Spleen (tissue), 11 donors: ENCODE measurements around the gene MYLK2. TPM values are rescaled to one million over a fixed set of nuclear protein-coding genes. Genes with fewer than 3 reads are reported as not detected.

Experiments used
- DNase-seq: peaks from one replicate; pipeline ENCODE4 v3.0.0-alpha.2; 2020
- H3K27ac ChIP-seq, 8 donors: fragments of 200-600 bp; sonication (generic) in 7 of 8; 1 replicate in 4 of 8; 2 replicates in 4 of 8; pipeline versions ENCODE4 v1.5.0 to v1.8.0; 2016 to 2021; ENCODE audit warnings: inconsistent platforms in 4 of 8, mild to moderate bottlenecking in 4 of 8, moderate library complexity in 1 of 8
- H3K27me3 ChIP-seq, 7 donors: fragments of 200-600 bp; sonication (generic) in 6 of 7; replicated peaks in 1 of 7; 1 replicate in 4 of 7; 2 replicates in 3 of 7; pipeline versions ENCODE4 v1.5.0 to v1.8.0; 2016 to 2021; ENCODE audit warnings: inconsistent platforms in 3 of 7, mild to moderate bottlenecking in 1 of 7
- H3K36me3 ChIP-seq, 6 donors: fragments of 200-600 bp; sonication (generic) in 5 of 6; 1 replicate in 4 of 6; 2 replicates in 2 of 6; pipeline versions ENCODE4 v1.5.0 to v1.8.0; 2016 to 2021; ENCODE audit warnings: inconsistent platforms in 2 of 6
- H3K4me1 ChIP-seq, 6 donors: fragments of 200-600 bp; sonication (generic) in 5 of 6; 1 replicate in 3 of 6; 2 replicates in 3 of 6; pipeline versions ENCODE4 v1.5.0 to v1.8.0; 2016 to 2021; ENCODE audit warnings: inconsistent platforms in 3 of 6
- H3K4me3 ChIP-seq, 8 donors: fragments of 200-600 bp; sonication (generic) in 7 of 8; 1 replicate in 4 of 8; 2 replicates in 4 of 8; pipeline versions ENCODE4 v1.5.0 to v1.8.0; 2016 to 2021; ENCODE audit warnings: inconsistent platforms in 4 of 8, mild to moderate bottlenecking in 4 of 8, moderate library complexity in 2 of 8
- H3K9me3 ChIP-seq, 8 donors: fragments of 200-600 bp; sonication (generic) in 7 of 8; 1 replicate in 4 of 8; 2 replicates in 4 of 8; pipeline versions ENCODE4 v1.5.0 to v1.8.0; 2016 to 2021; ENCODE audit warnings: inconsistent platforms in 4 of 8
- POLR2A ChIP-seq, 3 donors: fragments of 450-650 bp; IDR thresholded peaks; one replicate each; pipeline ENCODE4 v1.5.1; 2017; ENCODE audit warnings: antibody characterized with exemption in 3 of 3, mild to moderate bottlenecking in 1 of 3
- POLR2AphosphoS5 ChIP-seq, 3 donors: sonication (generic); formaldehyde crosslinking; IDR thresholded peaks; one replicate each; pipeline ENCODE4 v1.5.1; 2017; ENCODE audit warnings: antibody characterized with exemption in 3 of 3
- WGBS, 5 donors: extraction: QIAGEN DNeasy Blood & Tissue Kit in 3 of 5; methylation state at CpG; one replicate each; pipeline versions ENCODE4 v1.1.5 to v1.1.7; 2013 to 2018; 5-methylcytosine and 5-hydroxymethylcytosine counted together
- intact Hi-C: fragments of 100-400 bp; cut with DNase I; formaldehyde crosslinking; loops from one replicate; pipeline ENCODE4 v1.15.0; 2023; ENCODE audit warnings: low total_unique reads
- polyA plus RNA-seq, 3 donors: library from polyadenylated mRNA; stranded (reverse); fragments of 200-250 nt; gene quantifications; one replicate each; pipeline ENCODE4 v1.2.1, GENCODE V29; 2013
- total RNA-seq, 7 donors: library from RNA; depleted of rRNA in 3 of 7; stranded (reverse); fragments of >200 nt in 3 of 7; fragmentation: NEBNext Ultra II Directional in 4 of 7; extraction: Animal tissue kit (Norgen Biotek cat#: 25700) in 4 of 7; gene quantifications; one replicate each; pipeline versions ENCODE4 v1.1.0 to v1.2.1, GENCODE V29; 2016 to 2021
- TF ChIP-seq, protein P1 (sequence below), 11 experiments: fragments of 200-600 bp in 7 of 11; fragments of 450-650 bp in 4 of 11; sonication (generic) in 4 of 11; IDR thresholded peaks in 8 of 11; conservative IDR thresholded peaks in 3 of 11; 1 replicate in 7 of 11; 2 replicates in 4 of 11; pipeline versions ENCODE4 v1.4.0 to v1.8.0; 2016 to 2021; ENCODE audit warnings: antibody characterized with exemption in 11 of 11, inconsistent platforms in 4 of 11, mild to moderate bottlenecking in 1 of 11
- donor health status: healthy with polysubstance abuse.
- donor health status: DM: no; HTN: no; CAD: no; lungs with moderate emphysema.
- donor health status: DM: no; HTN: no; CAD: no.
- donor health status: Bipolar disorder and iron deficiency.
- donor health status: healthy.
- donor health status: DM: no; HTN: no; CAD: no.
- donor health status: DM: yes; HTN: yes; CAD: no.

The MYLK2 gene
- total and polyA plus RNA-seq, 10 donors, result 0.97 to 3.4 (median 2.0) TPM

DNA sequence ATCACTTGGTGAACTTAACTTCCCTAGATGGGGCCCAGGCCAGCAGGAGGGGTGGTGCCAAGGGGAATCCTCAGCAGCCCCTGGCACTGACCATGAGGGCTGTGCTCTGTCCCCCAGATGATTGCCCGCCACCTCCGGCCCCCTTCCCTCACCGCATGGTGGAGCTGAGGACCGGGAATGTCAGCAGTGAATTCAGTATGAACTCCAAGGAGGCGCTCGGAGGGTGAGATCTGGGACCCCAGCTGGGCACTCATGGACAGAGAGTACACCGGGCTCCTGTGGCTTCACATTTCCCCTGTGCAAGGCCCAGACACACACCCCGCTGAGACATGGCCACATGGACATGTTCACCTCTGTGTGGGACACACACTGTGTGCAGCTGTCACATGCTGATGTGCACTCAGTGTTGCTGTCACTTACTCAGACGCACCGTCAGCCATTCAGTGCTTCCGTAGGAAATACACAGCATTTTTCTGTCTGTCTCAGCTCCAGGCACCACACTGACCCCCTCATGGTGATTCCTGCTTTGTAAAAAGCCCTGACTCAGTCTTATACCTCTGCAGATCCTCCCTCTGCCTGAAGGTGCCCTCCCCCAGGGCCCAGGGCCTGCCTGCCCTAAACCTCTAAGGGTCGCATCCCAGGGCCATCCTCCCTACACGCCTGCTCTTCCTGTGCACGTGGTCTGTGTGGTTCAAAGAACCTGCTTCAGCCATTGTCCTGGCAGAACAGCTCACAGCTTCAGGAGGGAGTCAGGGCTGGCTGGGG, 4.4 kb downstream of the MYLK2 start:
- H3K9me3 ChIP-seq, result no peaks in the 10 kb centered on the region
- H3K4me3 ChIP-seq, result peak overlapping the region in 1 of 8 donors; percentile 2
- DNase-seq, result no peak
- peaks cover 3 to 31% (median 13%) of the 10 kb centered on the region in 6 donors for H3K4me1 ChIP-seq
- 53 to 68% (median 59%) methylated on average over 10 to 14 of the region's 14 CpGs for WGBS, 5 donors
- peaks cover 0 to 6% (median 0%) of the 10 kb centered on the region in 7 donors for H3K27me3 ChIP-seq
- H3K36me3 ChIP-seq, result no peaks in the 10 kb centered on the region
- H3K27ac ChIP-seq, result peak overlapping the region in 3 of 8 donors; percentile 1 to 48 (median 26)
- TF ChIP-seq POLR2AphosphoS5 (IDR thresholded peaks at IDR 0.05), result peak in 1 of 3 donors; percentile 22
- TF ChIP-seq POLR2A (IDR thresholded peaks at IDR 0.05), result no peak
- TF ChIP-seq, protein P1, sequence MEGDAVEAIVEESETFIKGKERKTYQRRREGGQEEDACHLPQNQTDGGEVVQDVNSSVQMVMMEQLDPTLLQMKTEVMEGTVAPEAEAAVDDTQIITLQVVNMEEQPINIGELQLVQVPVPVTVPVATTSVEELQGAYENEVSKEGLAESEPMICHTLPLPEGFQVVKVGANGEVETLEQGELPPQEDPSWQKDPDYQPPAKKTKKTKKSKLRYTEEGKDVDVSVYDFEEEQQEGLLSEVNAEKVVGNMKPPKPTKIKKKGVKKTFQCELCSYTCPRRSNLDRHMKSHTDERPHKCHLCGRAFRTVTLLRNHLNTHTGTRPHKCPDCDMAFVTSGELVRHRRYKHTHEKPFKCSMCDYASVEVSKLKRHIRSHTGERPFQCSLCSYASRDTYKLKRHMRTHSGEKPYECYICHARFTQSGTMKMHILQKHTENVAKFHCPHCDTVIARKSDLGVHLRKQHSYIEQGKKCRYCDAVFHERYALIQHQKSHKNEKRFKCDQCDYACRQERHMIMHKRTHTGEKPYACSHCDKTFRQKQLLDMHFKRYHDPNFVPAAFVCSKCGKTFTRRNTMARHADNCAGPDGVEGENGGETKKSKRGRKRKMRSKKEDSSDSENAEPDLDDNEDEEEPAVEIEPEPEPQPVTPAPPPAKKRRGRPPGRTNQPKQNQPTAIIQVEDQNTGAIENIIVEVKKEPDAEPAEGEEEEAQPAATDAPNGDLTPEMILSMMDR (IDR thresholded peaks at IDR 0.05 in 8 of 11, conservative IDR thresholded peaks at IDR 0.05 in 3 of 11), result no peak
- intact Hi-C loops, result no loop called here

GRCh38 chr20:31824125-31824485, 4.9 kb downstream of the MYLK2 start:
- TF ChIP-seq POLR2A (IDR thresholded peaks at IDR 0.05) (no peak), POLR2AphosphoS5 (IDR thresholded peaks at IDR 0.05) (no peak)
- TF ChIP-seq, protein P1 (IDR thresholded peaks at IDR 0.05 in 8 of 11, conservative IDR thresholded peaks at IDR 0.05 in 3 of 11), result no peak
- H3K36me3 ChIP-seq, result no peaks in the 10 kb centered on the region
- WGBS, 5 donors, result 81 to 100% (median 90%) methylated on average over 3 to 4 of the region's 4 CpGs
- peaks cover 0 to 6% (median 0%) of the 10 kb centered on the region in 7 donors for H3K27me3 ChIP-seq
- intact Hi-C loops, result no loop called here
- DNase-seq, result no peak
- no peaks in the 10 kb centered on the region for H3K9me3 ChIP-seq
- peaks cover 3 to 36% (median 13%) of the 10 kb centered on the region in 6 donors for H3K4me1 ChIP-seq
- peak overlapping the region in 2 of 8 donors; percentile 26 to 48 for H3K27ac ChIP-seq
- H3K4me3 ChIP-seq, result peak overlapping the region in 1 of 8 donors; percentile 2

GRCh38 chr20:31824554-31825313, 5.6 kb downstream of the MYLK2 start:
- peaks cover 0 to 6% (median 0%) of the 10 kb centered on the region in 7 donors for H3K27me3 ChIP-seq
- H3K27ac ChIP-seq, result peak overlapping the region in 2 of 8 donors; percentile 26 to 48
- intact Hi-C loops, result no loop called here
- 77 to 92% (median 80%) methylated on average over 14 of the region's 14 CpGs for WGBS, 5 donors
- H3K4me3 ChIP-seq, result peak overlapping the region in 1 of 8 donors; percentile 2
- no peak for DNase-seq
- H3K9me3 ChIP-seq, result no peaks in the 10 kb centered on the region
- no peaks in the 10 kb centered on the region for H3K36me3 ChIP-seq
- TF ChIP-seq POLR2AphosphoS5 (IDR thresholded peaks at IDR 0.05), result no peak
- TF ChIP-seq POLR2A (IDR thresholded peaks at IDR 0.05), result no peak
- TF ChIP-seq, protein P1 (IDR thresholded peaks at IDR 0.05 in 8 of 11, conservative IDR thresholded peaks at IDR 0.05 in 3 of 11), result no peak
- peaks cover 3 to 42% (median 13%) of the 10 kb centered on the region in 6 donors for H3K4me1 ChIP-seq

DNA sequence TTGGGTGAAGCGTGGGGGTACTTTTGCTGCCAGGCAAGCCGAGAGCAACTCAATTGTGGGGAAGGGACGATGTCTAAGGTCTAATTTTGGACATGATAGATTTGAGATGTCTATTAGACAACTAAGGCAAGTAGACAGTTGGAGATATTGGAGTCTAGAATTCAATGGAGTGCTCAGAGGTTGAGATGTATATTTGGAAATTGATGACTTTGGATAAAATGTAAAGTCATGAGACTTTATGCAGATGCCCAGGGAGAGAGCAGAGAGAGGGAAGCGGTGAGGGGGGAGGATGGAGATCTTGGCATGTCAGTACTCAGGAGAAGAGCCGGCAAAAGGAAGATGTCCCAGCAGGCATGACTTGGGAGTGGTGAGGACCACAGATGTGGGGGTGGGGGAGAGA, 6.9 kb downstream of the MYLK2 start:
- DNase-seq, result no peak
- Histone ChIP-seq H3K36me3 (no peaks in the 10 kb centered on the region), H3K27ac (no peak overlapping the region), H3K4me3 (no peak overlapping the region), H3K4me1 (peaks cover 3 to 51% (median 15%) of the 10 kb centered on the region in 6 donors), H3K27me3 (peaks cover 0 to 6% (median 0%) of the 10 kb centered on the region in 7 donors), H3K9me3 (no peaks in the 10 kb centered on the region)
- TF ChIP-seq, protein P1 (IDR thresholded peaks at IDR 0.05 in 8 of 11, conservative IDR thresholded peaks at IDR 0.05 in 3 of 11), result no peak
- TF ChIP-seq POLR2AphosphoS5 (IDR thresholded peaks at IDR 0.05) (no peak), POLR2A (IDR thresholded peaks at IDR 0.05) (no peak)
- intact Hi-C loops, result no loop called here
- 88 to 96% (median 92%) methylated on average over 5 of the region's 5 CpGs for WGBS, 5 donors
